GM23338 (cell line): ENCODE results near the gene SFTPB.

ENCODE experiments used
- EZH2 ChIP-seq: fragments of 200-600 bp; sonication (generic); IDR thresholded peaks from one replicate; pipeline ENCODE4 v1.8.0; 2017; ENCODE audit warnings: antibody characterized with exemption, mild to moderate bottlenecking, low read depth; ENCODE audit not compliant: unreplicated experiment
- EZH2phosphoT487 ChIP-seq: fragments of 200-600 bp; sonication (generic); IDR thresholded peaks from one replicate; pipeline ENCODE4 v1.8.1; 2018; ENCODE audit warnings: antibody characterized with exemption; ENCODE audit not compliant: unreplicated experiment
- JUNB ChIP-seq: IDR thresholded peaks from one replicate; pipeline ENCODE4 v1.6.1; 2016; ENCODE audit warnings: antibody characterized with exemption; ENCODE audit not compliant: unreplicated experiment
- STAT1 ChIP-seq: IDR thresholded peaks from one replicate; pipeline ENCODE4 v1.6.1; 2016; ENCODE audit warnings: antibody characterized with exemption; ENCODE audit not compliant: unreplicated experiment
- ZNF114 ChIP-seq: fragments of 250-450 bp; sonication (Bioruptor Pico); IDR thresholded peaks from 2 replicates; pipeline ENCODE4 v1.5.0; 2020; ENCODE audit warnings: mild to moderate bottlenecking, moderate library complexity
- TF ChIP-seq, protein P1 (sequence below), 2 experiments: fragments of 200-600 bp in 1 of 2; sonication (generic) in 1 of 2; conservative IDR thresholded peaks; 2 replicates each; pipeline versions ENCODE4 v1.5.1 to v1.6.1; 2016 to 2017; ENCODE audit warnings: antibody characterized with exemption in 2 of 2, low read depth in 2 of 2, mild to moderate bottlenecking in 2 of 2, moderate library complexity in 1 of 2
- TF ChIP-seq, protein P2 (sequence below): IDR thresholded peaks from one replicate; pipeline ENCODE4 v1.6.1; 2018; ENCODE audit warnings: antibody characterized with exemption; ENCODE audit not compliant: unreplicated experiment

DNA sequence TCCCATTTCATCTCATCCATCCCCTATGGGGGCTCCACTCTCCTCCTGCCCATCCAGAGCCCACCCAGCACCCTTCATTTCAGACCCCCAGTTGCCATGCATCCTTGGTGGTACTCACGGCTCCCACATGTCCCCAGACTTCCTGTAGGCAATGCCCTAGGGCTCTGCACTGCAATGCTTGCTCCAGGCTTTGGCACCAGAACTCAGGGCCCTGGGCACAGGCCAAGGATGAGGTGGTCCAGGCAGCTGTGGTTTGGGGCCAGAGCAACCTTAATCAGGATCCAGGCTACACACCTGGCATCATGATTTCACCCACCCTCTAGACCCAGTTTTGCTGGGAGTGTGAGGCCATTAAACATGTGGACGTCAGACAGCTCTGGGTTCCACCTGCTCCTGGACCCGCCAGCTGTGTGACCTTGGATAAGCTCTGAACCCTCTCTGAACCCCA lies 414 bp downstream of the SFTPB start:
- TF ChIP-seq, protein P1, sequence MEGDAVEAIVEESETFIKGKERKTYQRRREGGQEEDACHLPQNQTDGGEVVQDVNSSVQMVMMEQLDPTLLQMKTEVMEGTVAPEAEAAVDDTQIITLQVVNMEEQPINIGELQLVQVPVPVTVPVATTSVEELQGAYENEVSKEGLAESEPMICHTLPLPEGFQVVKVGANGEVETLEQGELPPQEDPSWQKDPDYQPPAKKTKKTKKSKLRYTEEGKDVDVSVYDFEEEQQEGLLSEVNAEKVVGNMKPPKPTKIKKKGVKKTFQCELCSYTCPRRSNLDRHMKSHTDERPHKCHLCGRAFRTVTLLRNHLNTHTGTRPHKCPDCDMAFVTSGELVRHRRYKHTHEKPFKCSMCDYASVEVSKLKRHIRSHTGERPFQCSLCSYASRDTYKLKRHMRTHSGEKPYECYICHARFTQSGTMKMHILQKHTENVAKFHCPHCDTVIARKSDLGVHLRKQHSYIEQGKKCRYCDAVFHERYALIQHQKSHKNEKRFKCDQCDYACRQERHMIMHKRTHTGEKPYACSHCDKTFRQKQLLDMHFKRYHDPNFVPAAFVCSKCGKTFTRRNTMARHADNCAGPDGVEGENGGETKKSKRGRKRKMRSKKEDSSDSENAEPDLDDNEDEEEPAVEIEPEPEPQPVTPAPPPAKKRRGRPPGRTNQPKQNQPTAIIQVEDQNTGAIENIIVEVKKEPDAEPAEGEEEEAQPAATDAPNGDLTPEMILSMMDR (conservative IDR thresholded peaks at IDR 0.05; ENCODE audit: low read depth in 2 of 2): no peak
- TF ChIP-seq STAT1: no peak
- TF ChIP-seq EZH2: no peak
- TF ChIP-seq EZH2phosphoT487: no peak
- no peak for TF ChIP-seq JUNB
- TF ChIP-seq ZNF114 (CRISPR knock-in tag): no peak
- TF ChIP-seq, protein P2, sequence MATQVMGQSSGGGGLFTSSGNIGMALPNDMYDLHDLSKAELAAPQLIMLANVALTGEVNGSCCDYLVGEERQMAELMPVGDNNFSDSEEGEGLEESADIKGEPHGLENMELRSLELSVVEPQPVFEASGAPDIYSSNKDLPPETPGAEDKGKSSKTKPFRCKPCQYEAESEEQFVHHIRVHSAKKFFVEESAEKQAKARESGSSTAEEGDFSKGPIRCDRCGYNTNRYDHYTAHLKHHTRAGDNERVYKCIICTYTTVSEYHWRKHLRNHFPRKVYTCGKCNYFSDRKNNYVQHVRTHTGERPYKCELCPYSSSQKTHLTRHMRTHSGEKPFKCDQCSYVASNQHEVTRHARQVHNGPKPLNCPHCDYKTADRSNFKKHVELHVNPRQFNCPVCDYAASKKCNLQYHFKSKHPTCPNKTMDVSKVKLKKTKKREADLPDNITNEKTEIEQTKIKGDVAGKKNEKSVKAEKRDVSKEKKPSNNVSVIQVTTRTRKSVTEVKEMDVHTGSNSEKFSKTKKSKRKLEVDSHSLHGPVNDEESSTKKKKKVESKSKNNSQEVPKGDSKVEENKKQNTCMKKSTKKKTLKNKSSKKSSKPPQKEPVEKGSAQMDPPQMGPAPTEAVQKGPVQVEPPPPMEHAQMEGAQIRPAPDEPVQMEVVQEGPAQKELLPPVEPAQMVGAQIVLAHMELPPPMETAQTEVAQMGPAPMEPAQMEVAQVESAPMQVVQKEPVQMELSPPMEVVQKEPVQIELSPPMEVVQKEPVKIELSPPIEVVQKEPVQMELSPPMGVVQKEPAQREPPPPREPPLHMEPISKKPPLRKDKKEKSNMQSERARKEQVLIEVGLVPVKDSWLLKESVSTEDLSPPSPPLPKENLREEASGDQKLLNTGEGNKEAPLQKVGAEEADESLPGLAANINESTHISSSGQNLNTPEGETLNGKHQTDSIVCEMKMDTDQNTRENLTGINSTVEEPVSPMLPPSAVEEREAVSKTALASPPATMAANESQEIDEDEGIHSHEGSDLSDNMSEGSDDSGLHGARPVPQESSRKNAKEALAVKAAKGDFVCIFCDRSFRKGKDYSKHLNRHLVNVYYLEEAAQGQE: no peak
